Measurements from ENCODE around the gene ADARB1. TPM values are rescaled to one million over a fixed set of nuclear protein-coding genes. Genes with fewer than 3 reads are reported as not detected.

Gene ADARB1
- total RNA-seq, 1 experiment from 2014 or later, result 12.1 TPM

GRCh38 chr21:45105906-45106485, 31.6 kb downstream of the ADARB1 start:
- H3F3A ChIP-seq (ENCODE audit: insufficient read depth, low read depth), result no peaks in the 10 kb centered on the region
- no peak overlapping the region for H3K4me3 ChIP-seq
- H3K27me3 ChIP-seq (ENCODE audit: insufficient read depth, low read depth), result no peaks in the 10 kb centered on the region
- TF ChIP-seq CTCF (conservative IDR thresholded peaks at IDR 0.05) (no peak), EZH2 (IDR thresholded peaks at IDR 0.05; ENCODE audit: low read depth) (no peak)
- H3K4me2 ChIP-seq, result no peak overlapping the region
- H3K36me3 ChIP-seq (ENCODE audit: low read depth), result no peaks in the 10 kb centered on the region
- H3K9me2 ChIP-seq (ENCODE audit: insufficient read depth), result no peaks in the 10 kb centered on the region
- no peaks in the 10 kb centered on the region for H3K9me3 ChIP-seq (ENCODE audit: insufficient read depth, low read depth)
- no peak overlapping the region for H3K27ac ChIP-seq
- H4K20me1 ChIP-seq (ENCODE audit: insufficient read depth), result no peaks in the 10 kb centered on the region
- H2AFZ ChIP-seq, result no peak overlapping the region
- ChIA-PET CTCF (no interaction called here), POLR2A (ENCODE audit: unreplicated experiment) (interaction anchor here (0.6 kb wide), 1 partner anchor 1253 kb away, joined by 4 read pairs; no protein-coding TSS in a partner anchor)
- no peak for DNase-seq
- BruUV-seq (replicated peaks), result no TSS peak
- H3K79me2 ChIP-seq (ENCODE audit: low read depth), result no peaks in the 10 kb centered on the region
- H3K4me1 ChIP-seq (replicated peaks; ENCODE audit: insufficient read depth), result no peaks in the 10 kb centered on the region
- intact Hi-C loops (cut with micrococcal nuclease; ENCODE audit: unreplicated experiment), result no loop called here

- Histone ChIP-seq H3K9me3 (ENCODE audit: insufficient read depth, low read depth) (no peaks in the 10 kb centered on the region), H2AFZ (no peak overlapping the region), H3K9me2 (ENCODE audit: insufficient read depth) (no peaks in the 10 kb centered on the region), H3K36me3 (ENCODE audit: low read depth) (no peaks in the 10 kb centered on the region), H3K27me3 (ENCODE audit: insufficient read depth, low read depth) (no peaks in the 10 kb centered on the region), H3K4me1 (replicated peaks; ENCODE audit: insufficient read depth) (no peaks in the 10 kb centered on the region), H3K27ac (no peak overlapping the region), H3F3A (ENCODE audit: insufficient read depth, low read depth) (no peaks in the 10 kb centered on the region), H3K79me2 (ENCODE audit: low read depth) (no peaks in the 10 kb centered on the region), H3K4me2 (no peak overlapping the region), H3K4me3 (no peak overlapping the region), H4K20me1 (ENCODE audit: insufficient read depth) (no peaks in the 10 kb centered on the region)
- no peak for DNase-seq
- TF ChIP-seq EZH2 (IDR thresholded peaks at IDR 0.05; ENCODE audit: low read depth) (no peak), CTCF (conservative IDR thresholded peaks at IDR 0.05) (no peak)
- CTCF ChIA-PET, result no interaction called here
- BruUV-seq (replicated peaks), result no TSS peak
- POLR2A ChIA-PET (ENCODE audit: unreplicated experiment), result no interaction called here
- intact Hi-C loops (cut with micrococcal nuclease; ENCODE audit: unreplicated experiment), result no loop called here
Observed at GRCh38 chr21:45108034-45108790, 33.8 kb downstream of the ADARB1 start.

DNA sequence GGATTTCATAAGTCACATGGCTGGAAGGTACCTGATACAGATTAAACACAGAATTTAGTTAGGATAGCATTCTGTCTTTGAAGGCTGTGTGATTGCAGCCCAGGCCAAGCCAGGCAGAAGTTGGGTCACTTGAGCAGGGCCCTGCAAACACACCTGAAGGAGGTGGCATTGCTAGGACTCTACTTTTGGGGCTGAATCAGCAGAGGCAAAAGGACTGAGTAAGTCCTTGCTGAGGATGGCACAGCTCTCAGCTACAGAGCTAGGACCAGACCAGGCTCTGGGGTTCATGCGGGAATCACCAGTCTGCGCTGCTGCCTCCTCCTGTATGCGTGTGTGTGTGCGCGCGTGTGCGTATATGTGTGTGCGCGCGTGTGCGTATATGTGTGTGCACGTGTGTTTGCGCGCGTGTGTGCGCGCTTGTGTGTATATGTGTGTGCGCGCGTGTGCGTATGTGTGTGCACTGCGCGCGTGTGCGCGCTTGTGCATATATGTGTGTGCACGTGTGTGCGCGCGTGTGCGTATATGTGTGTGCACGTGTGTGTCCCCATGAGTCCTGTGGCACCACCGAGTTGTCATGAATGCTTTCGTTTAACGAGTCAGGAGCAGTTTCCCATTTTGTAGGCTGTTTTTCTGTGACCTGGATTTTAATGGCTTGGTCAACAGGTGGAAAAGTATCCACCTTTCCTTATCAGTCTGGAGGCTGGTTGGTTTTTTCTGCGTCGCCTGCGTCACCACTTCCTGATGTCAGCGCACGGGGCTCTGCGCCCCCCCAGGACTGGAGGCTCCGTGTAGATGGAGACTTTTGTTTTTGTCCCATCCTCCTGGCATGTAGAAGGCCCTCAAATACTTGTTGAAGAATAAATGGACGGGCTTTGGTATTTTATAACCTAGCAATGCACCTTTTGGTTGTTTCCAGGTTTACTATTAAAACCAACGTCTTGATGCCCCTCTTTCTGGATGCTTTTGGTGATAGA, 34.7 kb downstream of the ADARB1 start:
- no peak overlapping the region for H3K27ac ChIP-seq
- intact Hi-C loops (cut with micrococcal nuclease; ENCODE audit: unreplicated experiment), result no loop called here
- no peak for DNase-seq
- ChIA-PET CTCF (no interaction called here), POLR2A (ENCODE audit: unreplicated experiment) (no interaction called here)
- H3K9me3 ChIP-seq (ENCODE audit: insufficient read depth, low read depth), result no peaks in the 10 kb centered on the region
- no peak overlapping the region for H3K4me2 ChIP-seq
- H4K20me1 ChIP-seq (ENCODE audit: insufficient read depth), result no peaks in the 10 kb centered on the region
- H3K79me2 ChIP-seq (ENCODE audit: low read depth), result no peaks in the 10 kb centered on the region
- H3F3A ChIP-seq (ENCODE audit: insufficient read depth, low read depth), result no peaks in the 10 kb centered on the region
- H2AFZ ChIP-seq, result no peak overlapping the region
- H3K9me2 ChIP-seq (ENCODE audit: insufficient read depth), result no peaks in the 10 kb centered on the region
- no peaks in the 10 kb centered on the region for H3K4me1 ChIP-seq (replicated peaks; ENCODE audit: insufficient read depth)
- no peak overlapping the region for H3K4me3 ChIP-seq
- H3K36me3 ChIP-seq (ENCODE audit: low read depth), result no peaks in the 10 kb centered on the region
- BruUV-seq (replicated peaks), result no TSS peak
- TF ChIP-seq CTCF (conservative IDR thresholded peaks at IDR 0.05) (no peak), EZH2 (IDR thresholded peaks at IDR 0.05; ENCODE audit: low read depth) (no peak)
- H3K27me3 ChIP-seq (ENCODE audit: insufficient read depth, low read depth), result no peaks in the 10 kb centered on the region
